GM12801 (cell line): ENCODE data around the gene CTRL.

Experiments used
- TF ChIP-seq, protein P1 (sequence below): IDR thresholded peaks from one replicate; pipeline ENCODE4 v1.5.1; 2011; ENCODE audit warnings: control low read depth; ENCODE audit not compliant: insufficient read length; ENCODE audit errors: extremely low read depth

Gene CTRL

DNA sequence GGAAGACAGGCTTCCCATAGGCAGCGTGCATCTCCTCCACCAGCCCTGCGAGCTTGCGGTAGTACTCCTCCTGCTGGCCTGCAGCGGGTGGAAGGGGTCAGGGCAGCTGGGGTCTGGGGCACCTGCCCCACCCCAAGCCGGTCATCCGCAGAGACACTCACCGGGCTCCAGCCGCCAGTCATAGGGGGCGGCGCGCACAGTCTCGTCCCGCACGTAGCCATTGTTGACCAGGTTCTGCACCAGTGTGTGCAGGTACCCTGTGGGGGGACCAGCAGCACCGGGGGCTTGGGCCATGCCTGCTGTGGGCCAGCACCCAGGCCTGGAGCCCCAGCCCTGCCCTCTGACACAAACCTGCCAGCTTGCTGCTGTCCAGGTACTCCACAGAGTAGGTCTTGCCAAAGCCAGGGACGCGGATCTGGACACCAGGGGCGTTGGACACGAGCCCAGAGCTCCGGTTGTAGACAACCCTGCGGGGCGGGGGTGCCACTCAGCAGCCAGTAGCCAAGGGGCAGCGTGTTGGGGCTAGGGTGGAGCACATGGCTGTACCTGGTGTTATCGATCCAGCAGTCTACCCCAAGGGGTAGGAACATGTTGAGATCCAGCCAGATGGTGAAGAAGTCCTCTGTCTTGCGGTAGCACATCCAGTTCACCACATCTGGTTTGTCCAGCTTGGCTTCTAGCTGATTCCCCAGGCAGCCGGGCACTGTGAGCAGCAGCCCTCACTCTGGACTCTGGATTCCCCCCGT, 11.0 kb upstream of the CTRL start:
- TF ChIP-seq, protein P1, sequence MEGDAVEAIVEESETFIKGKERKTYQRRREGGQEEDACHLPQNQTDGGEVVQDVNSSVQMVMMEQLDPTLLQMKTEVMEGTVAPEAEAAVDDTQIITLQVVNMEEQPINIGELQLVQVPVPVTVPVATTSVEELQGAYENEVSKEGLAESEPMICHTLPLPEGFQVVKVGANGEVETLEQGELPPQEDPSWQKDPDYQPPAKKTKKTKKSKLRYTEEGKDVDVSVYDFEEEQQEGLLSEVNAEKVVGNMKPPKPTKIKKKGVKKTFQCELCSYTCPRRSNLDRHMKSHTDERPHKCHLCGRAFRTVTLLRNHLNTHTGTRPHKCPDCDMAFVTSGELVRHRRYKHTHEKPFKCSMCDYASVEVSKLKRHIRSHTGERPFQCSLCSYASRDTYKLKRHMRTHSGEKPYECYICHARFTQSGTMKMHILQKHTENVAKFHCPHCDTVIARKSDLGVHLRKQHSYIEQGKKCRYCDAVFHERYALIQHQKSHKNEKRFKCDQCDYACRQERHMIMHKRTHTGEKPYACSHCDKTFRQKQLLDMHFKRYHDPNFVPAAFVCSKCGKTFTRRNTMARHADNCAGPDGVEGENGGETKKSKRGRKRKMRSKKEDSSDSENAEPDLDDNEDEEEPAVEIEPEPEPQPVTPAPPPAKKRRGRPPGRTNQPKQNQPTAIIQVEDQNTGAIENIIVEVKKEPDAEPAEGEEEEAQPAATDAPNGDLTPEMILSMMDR = no peak

DNA sequence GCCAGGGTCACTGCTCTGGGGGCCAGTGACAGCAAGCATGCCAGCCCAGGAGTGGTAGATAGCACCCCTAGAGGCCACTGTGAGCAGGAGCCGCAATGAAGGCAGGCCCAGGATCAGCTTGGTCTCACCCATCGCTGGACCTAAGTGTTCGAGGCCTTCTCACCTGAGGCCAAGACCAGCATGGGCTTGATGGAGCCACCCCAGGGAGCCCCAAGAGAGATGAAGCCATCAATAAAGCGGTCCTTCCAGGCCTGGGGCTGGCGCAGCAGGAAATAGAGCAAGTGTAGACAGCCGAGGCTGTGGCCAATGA, 10.5 kb upstream of the CTRL start:
- TF ChIP-seq, protein P1 = no peak

DNA sequence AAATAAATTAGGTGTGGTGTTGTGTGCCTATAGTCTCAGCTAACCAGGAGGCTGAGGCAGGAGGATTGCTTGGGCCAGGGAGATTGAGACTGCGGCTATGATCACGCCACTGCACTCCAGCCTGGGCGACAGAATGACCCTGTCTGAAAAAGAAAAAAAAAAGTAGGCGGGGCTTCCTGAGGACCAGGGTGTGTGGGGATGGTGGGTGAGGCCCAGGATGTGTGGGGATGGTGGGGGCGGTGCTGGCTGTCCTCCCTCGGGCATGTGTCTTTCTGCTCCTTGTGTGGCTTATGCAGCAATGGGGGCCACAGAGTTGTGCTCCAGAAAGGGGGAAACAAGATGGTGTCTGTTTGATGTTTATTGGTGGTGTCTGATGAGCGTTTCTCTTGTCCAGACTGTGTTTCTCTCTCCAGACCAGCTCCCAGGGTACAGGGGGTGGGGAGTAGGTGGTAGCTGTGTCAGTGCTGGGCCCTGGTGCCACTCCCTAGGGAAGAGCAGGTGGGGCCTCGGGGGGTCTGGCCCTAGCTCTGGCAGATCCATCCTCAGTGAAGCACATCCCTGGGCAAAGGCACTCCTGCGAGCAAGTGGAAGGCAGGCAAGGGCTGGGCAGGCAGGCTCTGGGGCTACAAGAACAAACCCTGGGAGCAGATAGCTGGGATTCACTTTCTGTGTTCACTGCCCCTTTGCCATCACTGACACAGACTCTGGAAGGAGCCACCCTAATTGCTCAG, 10.0 kb upstream of the CTRL start:
- TF ChIP-seq, protein P1 = no peak

DNA sequence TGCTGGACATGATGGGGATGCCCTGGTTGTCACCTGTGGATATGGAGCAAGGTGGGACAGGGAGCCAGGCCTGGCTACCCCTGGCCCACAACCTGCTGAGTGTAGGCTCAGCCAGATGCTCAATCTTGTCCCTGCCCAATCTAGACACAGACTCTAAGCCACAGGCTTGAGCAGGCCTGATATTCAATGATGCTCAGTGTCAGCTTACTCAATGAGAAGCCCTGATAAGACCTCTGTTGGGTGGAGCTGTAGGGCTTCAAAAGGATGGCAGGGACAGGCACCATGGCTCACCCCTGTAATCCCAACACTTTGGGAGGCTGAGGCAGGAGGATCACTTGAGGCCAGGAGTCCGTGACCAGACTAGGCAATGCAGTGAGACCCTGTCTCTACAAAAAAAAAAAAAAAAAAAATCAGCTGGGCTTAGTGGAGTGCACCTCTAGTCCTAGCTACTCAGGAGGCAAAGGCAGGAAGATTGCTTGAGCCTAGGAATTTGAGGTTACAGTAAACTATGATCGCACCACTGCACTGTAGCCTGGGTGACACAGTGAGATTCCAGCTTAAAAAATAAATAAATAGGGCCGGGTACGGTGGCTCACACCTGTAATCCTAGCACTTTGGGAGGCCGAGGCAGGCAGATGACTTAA, 8.9 kb upstream of the CTRL start:
- TF ChIP-seq, protein P1 = no peak

DNA sequence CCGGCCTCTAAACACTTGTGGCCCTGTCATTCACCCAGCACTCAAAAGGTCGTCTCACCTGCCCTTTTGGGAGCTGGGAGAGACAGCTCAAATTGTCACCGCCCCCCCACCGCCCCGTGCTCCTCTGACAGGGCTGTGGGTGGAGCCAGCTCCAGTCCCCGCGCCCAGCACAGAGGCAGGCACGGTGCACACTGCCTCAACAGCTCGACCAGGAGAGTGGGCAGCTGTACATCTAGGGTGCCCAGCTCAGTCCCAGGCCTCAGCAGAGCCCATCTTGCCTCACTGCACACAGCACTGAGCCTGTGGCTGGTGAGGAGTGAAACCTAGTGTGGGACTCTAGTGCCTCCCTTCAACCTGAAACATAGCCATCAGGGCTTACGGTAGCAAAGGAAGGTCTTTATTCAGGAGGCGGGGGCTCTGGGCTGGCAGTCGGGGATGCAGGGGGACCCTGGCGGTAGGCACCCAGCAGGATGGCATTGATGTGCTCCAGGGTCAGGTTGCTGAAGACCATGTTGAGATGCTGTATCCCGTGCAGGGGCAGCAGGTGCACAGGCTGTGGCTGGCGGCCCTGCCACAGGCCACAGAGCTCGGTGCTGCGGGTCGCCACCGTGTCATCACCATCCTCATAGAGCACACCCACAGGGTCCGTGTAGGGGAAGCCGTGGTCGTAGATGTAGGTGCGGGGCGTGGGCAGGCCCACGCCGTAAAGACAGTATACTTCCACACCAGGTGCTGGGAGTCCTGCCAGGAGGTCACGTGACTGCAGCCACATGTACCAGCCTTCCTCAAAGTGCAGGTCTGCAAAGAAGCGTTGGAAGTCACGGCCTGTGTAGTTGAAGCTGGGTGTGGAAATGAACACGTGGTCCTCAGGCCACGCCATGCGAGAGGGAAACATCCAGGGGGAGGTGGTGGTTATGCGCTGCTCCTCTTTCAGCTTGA, 8.1 kb upstream of the CTRL start:
- TF ChIP-seq, protein P1 = no peak

DNA sequence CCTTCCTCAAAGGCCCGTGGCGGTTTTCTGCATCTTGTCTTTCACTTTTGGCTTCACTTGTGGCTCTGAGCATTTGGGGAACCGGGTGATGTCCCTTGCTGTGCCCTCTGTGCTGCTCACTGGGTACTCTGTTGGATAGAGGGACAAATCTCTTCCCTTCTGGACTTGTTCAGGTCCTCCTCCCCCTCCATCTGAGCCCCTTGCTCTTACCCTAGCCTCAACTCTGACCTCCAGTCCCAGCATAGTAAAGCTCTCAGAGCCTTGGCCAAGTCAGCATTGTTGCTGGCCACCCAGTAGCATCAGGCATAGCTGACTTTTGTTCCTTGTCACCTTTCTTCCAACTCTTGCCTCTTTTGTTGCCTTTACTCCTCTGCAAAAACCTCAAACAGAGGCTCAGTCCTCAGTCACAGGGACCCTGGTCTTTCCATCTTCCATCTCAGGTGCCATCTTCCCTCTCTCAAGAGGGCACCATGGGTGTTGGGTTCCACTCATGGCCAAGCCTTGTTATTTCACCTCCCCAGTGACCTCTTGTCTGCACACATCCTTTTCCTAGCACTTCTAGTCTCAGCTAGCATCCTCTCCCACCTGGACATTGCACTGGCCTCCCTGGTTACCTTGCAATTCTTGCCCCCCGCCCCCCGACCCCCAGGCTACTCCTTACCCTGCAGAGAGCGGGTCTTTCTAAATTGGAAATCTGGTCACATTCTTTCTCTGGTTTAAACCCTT, 5.4 kb upstream of the CTRL start:
- TF ChIP-seq, protein P1 = no peak
